IMR-90 (cell line): Measurements from ENCODE around the gene KIF6. TPM values are rescaled to one million over a fixed set of nuclear protein-coding genes. Genes with fewer than 3 reads are reported as not detected.

ENCODE experiments used
- ATAC-seq: fragments of 200-7000 bp; cut with Tn5 transposase; 2 replicates; pipeline ENCODE4 v1.9.1; 2020; ENCODE audit warnings: low read depth, mild to moderate bottlenecking, moderate library complexity
- BruUV-seq: library from RNA; stranded (reverse); fragments of 400-500 nt; replicated peaks from 2 replicates; lab custom pipeline; 2021; lab: Mats Ljungman, UMichigan
- CTCF ChIA-PET: fragments of 300-600 bp; formaldehyde crosslinking; extraction: SDS; loops from one replicate; lab custom pipeline; 2021; ENCODE audit warnings: antibody characterized with exemption; lab: Yijun Ruan, JAX
- POLR2A ChIA-PET: fragments of 300-600 bp; sonication (Branson Sonifier 250); formaldehyde crosslinking; loops from one replicate; lab custom pipeline; 2022; ENCODE audit warnings: antibody characterized with exemption; ENCODE audit not compliant: unreplicated experiment; lab: Charles Lee
- DNase-seq: peaks from one replicate; pipeline ENCODE4 v3.0.0; 2013
- H2AFZ ChIP-seq: replicated peaks from 2 replicates; pipeline ENCODE3; 2013; ENCODE audit warnings: low read length, mild to moderate bottlenecking; ENCODE audit not compliant: poor library complexity
- H2AK5ac ChIP-seq: 2 replicates; pipeline ENCODE4 v1.6.1; 2013; ENCODE audit warnings: low read depth, low read length, inconsistent platforms
- H2AK9ac ChIP-seq: replicated peaks from 2 replicates; pipeline ENCODE3; 2013; ENCODE audit warnings: mild to moderate bottlenecking, low read depth, low read length, moderate library complexity; ENCODE audit not compliant: poor library complexity
- H2BK120ac ChIP-seq: 2 replicates; pipeline ENCODE4 v1.6.1; 2013; ENCODE audit warnings: low read depth, low read length, inconsistent platforms
- H2BK15ac ChIP-seq: 3 replicates; pipeline ENCODE4 v1.6.1; 2013; ENCODE audit warnings: low read depth, low read length, inconsistent platforms
- H2BK20ac ChIP-seq: 2 replicates; pipeline ENCODE4 v1.6.1; 2013; ENCODE audit warnings: low read depth, mild to moderate bottlenecking, inconsistent platforms, low read length, moderate library complexity
- H2BK5ac ChIP-seq: 2 replicates; pipeline ENCODE4 v1.6.1; 2013; ENCODE audit warnings: mild to moderate bottlenecking, low read depth, low read length, inconsistent platforms; ENCODE audit not compliant: poor library complexity, severe bottlenecking
- H3K14ac ChIP-seq: replicated peaks from 2 replicates; pipeline ENCODE4 v1.6.1; 2013; ENCODE audit warnings: low read depth, low read length, inconsistent platforms
- H3K18ac ChIP-seq: 2 replicates; pipeline ENCODE4 v1.6.1; 2013; ENCODE audit warnings: low read depth, low read length, control low read depth
- H3K23ac ChIP-seq: 2 replicates; pipeline ENCODE4 v1.6.1; 2013; ENCODE audit warnings: low read depth, low read length, inconsistent platforms
- H3K27ac ChIP-seq: 2 replicates; pipeline ENCODE4 v1.5.1; 2013; ENCODE audit warnings: mild to moderate bottlenecking, control low read depth, low read length; ENCODE audit not compliant: insufficient read depth
- H3K27me3 ChIP-seq: 2 replicates; pipeline ENCODE4 v1.6.1; 2013; ENCODE audit warnings: low read length; ENCODE audit not compliant: control insufficient read depth, insufficient read depth
- H3K36me3 ChIP-seq: 2 replicates; pipeline ENCODE4 v1.6.1; 2013; ENCODE audit warnings: low read length, mixed read lengths; ENCODE audit not compliant: control insufficient read depth, insufficient read depth
- H3K4ac ChIP-seq: 2 replicates; pipeline ENCODE4 v1.6.1; 2013; ENCODE audit warnings: low read depth, low read length, inconsistent platforms
- H3K4me1 ChIP-seq: 2 replicates; pipeline ENCODE4 v1.6.1; 2013; ENCODE audit warnings: low read length, mixed read lengths; ENCODE audit not compliant: control insufficient read depth, insufficient read depth
- H3K4me2 ChIP-seq: 2 replicates; pipeline ENCODE4 v1.6.1; 2013; ENCODE audit warnings: low read depth, mild to moderate bottlenecking, control low read depth, low read length, moderate library complexity
- H3K4me3 ChIP-seq: 2 replicates; pipeline ENCODE4 v1.5.1; 2013; ENCODE audit warnings: low read depth, mild to moderate bottlenecking, control low read depth, low read length, moderate library complexity; ENCODE audit not compliant: insufficient read depth
- H3K56ac ChIP-seq: 2 replicates; pipeline ENCODE4 v1.6.1; 2013; ENCODE audit warnings: low read length, inconsistent platforms; ENCODE audit not compliant: insufficient read depth; ENCODE audit errors: extremely low read depth
- H3K79me1 ChIP-seq, 2 experiments: 2 replicates each; pipeline ENCODE4 v1.6.1; 2013; ENCODE audit warnings: low read length in 2 of 2, inconsistent platforms in 1 of 2, low read depth in 1 of 2
- H3K9ac ChIP-seq: 2 replicates; pipeline ENCODE4 v1.6.1; 2013; ENCODE audit warnings: low read depth, low read length, control low read depth
- H3K9me1 ChIP-seq: 2 replicates; pipeline ENCODE4 v1.6.1; 2013; ENCODE audit warnings: low read length, inconsistent platforms; ENCODE audit not compliant: insufficient read depth
- H3K9me3 ChIP-seq: 2 replicates; pipeline ENCODE4 v1.6.1; 2013; ENCODE audit warnings: low read length; ENCODE audit not compliant: control insufficient read depth, insufficient read depth
- H4K20me1 ChIP-seq: 2 replicates; pipeline ENCODE4 v1.6.1; 2013; ENCODE audit warnings: low read length, inconsistent platforms; ENCODE audit not compliant: insufficient read depth
- H4K5ac ChIP-seq: 2 replicates; pipeline ENCODE4 v1.6.1; 2013; ENCODE audit warnings: mild to moderate bottlenecking, low read depth, low read length, control low read depth
- H4K8ac ChIP-seq, 2 experiments: 2 replicates each; pipeline ENCODE4 v1.6.1; 2013; ENCODE audit warnings: low read depth in 2 of 2, low read length in 2 of 2, control low read depth in 1 of 2, inconsistent platforms in 1 of 2
- H4K91ac ChIP-seq: 2 replicates; pipeline ENCODE4 v1.6.1; 2013; ENCODE audit warnings: low read depth, low read length, inconsistent platforms; ENCODE audit not compliant: insufficient read depth
- BHLHE40 ChIP-seq: fragments of 150-350 bp; IDR thresholded peaks from 2 replicates; pipeline ENCODE4 v1.6.1; 2016; ENCODE audit warnings: mild to moderate bottlenecking, low read depth, low read length
- CEBPB ChIP-seq: IDR thresholded peaks from 2 replicates; pipeline ENCODE4 v1.6.1; 2012; ENCODE audit warnings: low read depth, low read length, improper control_type of control experiment
- CHD1 ChIP-seq: IDR thresholded peaks from 2 replicates; pipeline ENCODE4 v1.6.1; 2012; ENCODE audit warnings: low read depth, low read length, improper control_type of control experiment
- ELK1 ChIP-seq: fragments of 150-350 bp; IDR thresholded peaks from 2 replicates; pipeline ENCODE4 v1.6.1; 2016; ENCODE audit warnings: low read depth, mild to moderate bottlenecking, low read length, moderate library complexity, borderline replicate concordance
- FOS ChIP-seq: fragments of 150-350 bp; IDR thresholded peaks from 2 replicates; pipeline ENCODE4 v1.6.1; 2016; ENCODE audit warnings: low read depth, low read length
- MAFK ChIP-seq: IDR thresholded peaks from 2 replicates; pipeline ENCODE4 v1.6.1; 2012; ENCODE audit warnings: low read depth, low read length, improper control_type of control experiment
- MAZ ChIP-seq: IDR thresholded peaks from 2 replicates; pipeline ENCODE4 v1.6.1; 2012; ENCODE audit warnings: low read depth, mild to moderate bottlenecking, low read length, improper control_type of control experiment, moderate library complexity, borderline replicate concordance
- MXI1 ChIP-seq: IDR thresholded peaks from 2 replicates; pipeline ENCODE4 v1.6.1; 2012; ENCODE audit warnings: low read depth, mild to moderate bottlenecking, low read length, moderate library complexity, borderline replicate concordance
- NFE2L2 ChIP-seq: fragments of 150-350 bp; IDR thresholded peaks from 2 replicates; pipeline ENCODE4 v1.6.1; 2016; ENCODE audit warnings: low read depth, mild to moderate bottlenecking, low read length
- POLR2A ChIP-seq: IDR thresholded peaks from 2 replicates; pipeline ENCODE4 v1.6.1; 2012; ENCODE audit warnings: mild to moderate bottlenecking, low read depth, low read length
- RAD21 ChIP-seq: IDR thresholded peaks from 2 replicates; pipeline ENCODE4 v1.6.1; 2012; ENCODE audit warnings: low read length, improper control_type of control experiment
- RCOR1 ChIP-seq: IDR thresholded peaks from 2 replicates; pipeline ENCODE4 v1.6.1; 2012; ENCODE audit warnings: mild to moderate bottlenecking, low read length, improper control_type of control experiment; ENCODE audit not compliant: insufficient replicate concordance
- RFX5 ChIP-seq: IDR thresholded peaks from 2 replicates; pipeline ENCODE4 v1.8.0; 2012; ENCODE audit warnings: low read depth, mild to moderate bottlenecking, low read length, moderate library complexity
- SMC3 ChIP-seq: fragments of 150-350 bp; IDR thresholded peaks from 2 replicates; pipeline ENCODE4 v1.6.1; 2016; ENCODE audit warnings: low read depth, mild to moderate bottlenecking, antibody characterized with exemption, low read length, moderate library complexity
- USF2 ChIP-seq: fragments of 150-350 bp; IDR thresholded peaks from 2 replicates; pipeline ENCODE4 v1.6.1; 2017; ENCODE audit warnings: mild to moderate bottlenecking, antibody characterized with exemption, low read length, low read depth
- WGBS, 2 experiments: methylation state at CpG; one replicate each; pipeline versions ENCODE4 v1.1.5 to v1.1.7; 2013; ENCODE audit warnings: missing lambda C conversion rate in 2 of 2; ENCODE audit not compliant: insufficient read length in 1 of 2; ENCODE audit errors: extremely low coverage in 2 of 2; 5-methylcytosine and 5-hydroxymethylcytosine counted together
- dilution Hi-C: fragments of 300-500 bp; cut with HindIII; formaldehyde crosslinking; loops from one replicate; pipeline ENCODE4 v1.14.3; 2018; ENCODE audit warnings: low sequenced_read_pairs; ENCODE audit not compliant: unreplicated experiment
- in situ Hi-C: fragments of 300-500 bp; cut with MboI; formaldehyde crosslinking; loops from 3 replicates; pipeline ENCODE4 v1.14.3; 2019; ENCODE audit warnings: low sequenced_read_pairs, inconsistent platforms, mixed read lengths
- intact Hi-C: fragments of 100-400 bp; cut with micrococcal nuclease; formaldehyde crosslinking; loops from 2 replicates; pipeline ENCODE4 v1.10.0; 2022
- polyA plus RNA-seq, 3 experiments: library from polyadenylated mRNA; depleted of rRNA; stranded (reverse); fragments of >200 nt; gene quantifications; 2 replicates each; pipeline ENCODE4 v1.2.3, GENCODE V29; 2012; ENCODE audit warnings: low replicate concordance in 1 of 3
- total RNA-seq: library from RNA; depleted of rRNA; stranded (reverse); fragments of >200 nt; gene quantifications from 2 replicates; pipeline ENCODE4 v1.2.3, GENCODE V29; 2012
- TF ChIP-seq, protein P1 (sequence below): conservative IDR thresholded peaks from 2 replicates; pipeline ENCODE4 v1.5.1; 2012; ENCODE audit warnings: mild to moderate bottlenecking, low read depth, low read length, improper control_type of control experiment

Gene KIF6
- total and polyA plus RNA-seq, 2 of the 4 experiments (the other 2 are of a cell fraction): under 0.01 to 0.10 TPM

DNA sequence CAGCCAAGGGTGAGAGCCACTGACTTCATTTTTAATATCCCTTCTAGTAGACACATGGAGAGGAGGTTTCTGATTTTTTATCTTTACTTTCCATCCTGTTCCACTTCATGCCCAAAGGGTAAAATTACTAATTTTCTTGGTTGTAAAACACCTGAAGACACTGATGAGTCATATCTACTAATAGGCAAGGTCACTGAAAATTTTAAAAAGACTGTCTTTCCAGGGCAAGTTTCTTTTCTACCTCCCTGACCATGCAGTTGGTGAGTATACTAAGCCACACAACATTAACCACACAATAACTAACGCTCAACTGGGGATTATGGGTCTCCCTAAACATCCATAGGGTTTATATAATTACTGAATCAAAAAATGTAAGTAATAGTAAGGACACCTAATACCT, 109.6 kb downstream of the KIF6 start:
- H2BK20ac ChIP-seq: no peak overlapping the region
- H2AK9ac ChIP-seq: no peak overlapping the region
- H3K79me1 ChIP-seq: no peaks in the 10 kb centered on the region
- no peak overlapping the region for H2BK5ac ChIP-seq
- WGBS, 2 experiments: no CpG with 5 or more reads among the region's 1 CpG
- TF ChIP-seq MXI1 (no peak), MAFK (no peak), RFX5 (no peak), RCOR1 (no peak), NFE2L2 (no peak), CHD1 (no peak), FOS (no peak), RAD21 (no peak), SMC3 (no peak), ELK1 (no peak), USF2 (no peak), CEBPB (no peak), POLR2A (no peak), BHLHE40 (no peak), MAZ (no peak)
- TF ChIP-seq, protein P1, sequence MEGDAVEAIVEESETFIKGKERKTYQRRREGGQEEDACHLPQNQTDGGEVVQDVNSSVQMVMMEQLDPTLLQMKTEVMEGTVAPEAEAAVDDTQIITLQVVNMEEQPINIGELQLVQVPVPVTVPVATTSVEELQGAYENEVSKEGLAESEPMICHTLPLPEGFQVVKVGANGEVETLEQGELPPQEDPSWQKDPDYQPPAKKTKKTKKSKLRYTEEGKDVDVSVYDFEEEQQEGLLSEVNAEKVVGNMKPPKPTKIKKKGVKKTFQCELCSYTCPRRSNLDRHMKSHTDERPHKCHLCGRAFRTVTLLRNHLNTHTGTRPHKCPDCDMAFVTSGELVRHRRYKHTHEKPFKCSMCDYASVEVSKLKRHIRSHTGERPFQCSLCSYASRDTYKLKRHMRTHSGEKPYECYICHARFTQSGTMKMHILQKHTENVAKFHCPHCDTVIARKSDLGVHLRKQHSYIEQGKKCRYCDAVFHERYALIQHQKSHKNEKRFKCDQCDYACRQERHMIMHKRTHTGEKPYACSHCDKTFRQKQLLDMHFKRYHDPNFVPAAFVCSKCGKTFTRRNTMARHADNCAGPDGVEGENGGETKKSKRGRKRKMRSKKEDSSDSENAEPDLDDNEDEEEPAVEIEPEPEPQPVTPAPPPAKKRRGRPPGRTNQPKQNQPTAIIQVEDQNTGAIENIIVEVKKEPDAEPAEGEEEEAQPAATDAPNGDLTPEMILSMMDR: no peak
- H4K8ac ChIP-seq: no peak overlapping the region
- H4K5ac ChIP-seq: no peak overlapping the region
- no peaks in the 10 kb centered on the region for H3K27me3 ChIP-seq
- H3K14ac ChIP-seq: no peak overlapping the region
- ChIA-PET CTCF (no interaction called here), POLR2A (no interaction called here)
- no peak overlapping the region for H3K23ac ChIP-seq
- no peak overlapping the region for H3K4ac ChIP-seq
- H3K36me3 ChIP-seq: no peaks in the 10 kb centered on the region
- DNase-seq (no peak), ATAC-seq (no peak)
- H3K4me3 ChIP-seq: no peak overlapping the region
- dilution Hi-C loops (no loop called here), in situ Hi-C loops (no loop called here), intact Hi-C loops (no loop called here)
- H2BK15ac ChIP-seq: no peak overlapping the region
- no peak overlapping the region for H2BK120ac ChIP-seq
- H3K18ac ChIP-seq: no peak overlapping the region
- no TSS peak for BruUV-seq
- no peaks in the 10 kb centered on the region for H3K9me1 ChIP-seq
- H2AFZ ChIP-seq: no peak overlapping the region
- no peak overlapping the region for H2AK5ac ChIP-seq
- no peak overlapping the region for H4K91ac ChIP-seq
- no peak overlapping the region for H3K9ac ChIP-seq
- H3K4me1 ChIP-seq: no peaks in the 10 kb centered on the region
- H3K56ac ChIP-seq: no peak overlapping the region
- no peak overlapping the region for H3K4me2 ChIP-seq
- no peaks in the 10 kb centered on the region for H3K9me3 ChIP-seq
- no peaks in the 10 kb centered on the region for H4K20me1 ChIP-seq
- no peak overlapping the region for H3K27ac ChIP-seq
